NT2/D1 (cell line): ENCODE data around the gene CD55.

Experiments
- YY1 ChIP-seq: IDR thresholded peaks from 2 replicates; pipeline ENCODE4 v1.6.1; 2011; ENCODE audit not compliant: insufficient read length, insufficient read depth
- ZNF274 ChIP-seq: IDR thresholded peaks from 2 replicates; pipeline ENCODE4 v1.6.1; 2011; ENCODE audit warnings: mild to moderate bottlenecking, low read depth, low read length

GRCh38 chr1:207335695-207336363 lies 14.4 kb downstream of the CD55 start:
- TF ChIP-seq YY1 (no peak), ZNF274 (no peak)
